HEK293T (cell line): Measurements from ENCODE around the gene ZNF19.

ENCODE experiments used
- ARNT ChIP-seq: fragments of 450-650 bp; IDR thresholded peaks from 2 replicates; pipeline ENCODE4 v1.6.1; 2017; ENCODE audit warnings: mild to moderate bottlenecking
- BHLHE40 ChIP-seq: fragments of 450-650 bp; IDR thresholded peaks from 2 replicates; pipeline ENCODE4 v1.6.1; 2016; ENCODE audit warnings: mild to moderate bottlenecking, moderate library complexity, borderline replicate concordance
- CTBP1 ChIP-seq: fragments of 450-650 bp; IDR thresholded peaks from 2 replicates; pipeline ENCODE4 v1.6.1; 2016; ENCODE audit warnings: borderline replicate concordance
- ELF4 ChIP-seq: fragments of 450-650 bp; IDR thresholded peaks from 2 replicates; pipeline ENCODE4 v1.6.1; 2017; ENCODE audit warnings: antibody characterized with exemption
- FOXK2 ChIP-seq: fragments of 450-650 bp; IDR thresholded peaks from 2 replicates; pipeline ENCODE4 v1.6.1; 2016; ENCODE audit warnings: mild to moderate bottlenecking
- FOXM1 ChIP-seq: fragments of 450-650 bp; IDR thresholded peaks from 2 replicates; pipeline ENCODE4 v1.6.1; 2017; ENCODE audit warnings: mild to moderate bottlenecking, borderline replicate concordance
- HDGF ChIP-seq: fragments of 450-650 bp; IDR thresholded peaks from 2 replicates; pipeline ENCODE4 v1.6.1; 2017; ENCODE audit warnings: antibody characterized with exemption, borderline replicate concordance
- L3MBTL2 ChIP-seq: fragments of 450-650 bp; conservative IDR thresholded peaks from 2 replicates; pipeline ENCODE4 v1.6.1; 2016; ENCODE audit warnings: mild to moderate bottlenecking
- NFRKB ChIP-seq: fragments of 450-650 bp; IDR thresholded peaks from 2 replicates; pipeline ENCODE4 v1.6.1; 2016; ENCODE audit warnings: mild to moderate bottlenecking, moderate library complexity
- PKNOX1 ChIP-seq: fragments of 450-650 bp; IDR thresholded peaks from 2 replicates; pipeline ENCODE4 v1.6.1; 2016
- SP1 ChIP-seq: fragments of 450-650 bp; IDR thresholded peaks from 2 replicates; pipeline ENCODE4 v1.6.1; 2017
- SUZ12 ChIP-seq: fragments of 450-650 bp; IDR thresholded peaks from 2 replicates; pipeline ENCODE4 v1.6.1; 2016; ENCODE audit warnings: mild to moderate bottlenecking
- ZNF384 ChIP-seq: fragments of 450-650 bp; IDR thresholded peaks from 2 replicates; pipeline ENCODE4 v1.6.1; 2016

GRCh38 chr16:71524566-71525553, 35.7 kb upstream of the ZNF19 start:
- no peak for TF ChIP-seq FOXM1
- no peak for TF ChIP-seq SP1
- TF ChIP-seq BHLHE40 = no peak
- no peak for TF ChIP-seq SUZ12
- no peak for TF ChIP-seq NFRKB
- TF ChIP-seq FOXK2 = no peak
- TF ChIP-seq L3MBTL2 = no peak
- TF ChIP-seq ARNT = no peak
- TF ChIP-seq ELF4 = no peak
- no peak for TF ChIP-seq CTBP1
- TF ChIP-seq ZNF384 = no peak
- TF ChIP-seq PKNOX1 = no peak
- TF ChIP-seq HDGF = no peak
